H9 (cell line): Measurements from ENCODE around the gene PI4KB. TPM values are rescaled to one million over a fixed set of nuclear protein-coding genes. Genes with fewer than 3 reads are reported as not detected.

Experiments
- DNase-seq: peaks from one replicate; pipeline ENCODE4 v3.0.0-alpha.2; 2017
- H2AFZ ChIP-seq: one replicate; pipeline ENCODE4 v1.6.1; 2013; ENCODE audit warnings: mild to moderate bottlenecking, low read length, control low read depth, moderate library complexity
- H2AK5ac ChIP-seq: 2 replicates; pipeline ENCODE4 v1.6.1; 2013; ENCODE audit warnings: low read length, control low read depth, mixed read lengths; ENCODE audit not compliant: insufficient read length
- H2BK120ac ChIP-seq: one replicate; pipeline ENCODE4 v1.6.1; 2013; ENCODE audit warnings: low read depth, mild to moderate bottlenecking, low read length, control low read depth, inconsistent platforms; ENCODE audit not compliant: poor library complexity, severe bottlenecking
- H2BK12ac ChIP-seq: 2 replicates; pipeline ENCODE4 v1.6.1; 2013; ENCODE audit warnings: low read length, control low read depth, mixed read lengths, low read depth; ENCODE audit not compliant: insufficient read length
- H2BK15ac ChIP-seq: 2 replicates; pipeline ENCODE4 v1.6.1; 2013; ENCODE audit warnings: low read depth, low read length, control low read depth
- H2BK20ac ChIP-seq: one replicate; pipeline ENCODE4 v1.6.1; 2013; ENCODE audit warnings: low read depth, mild to moderate bottlenecking, low read length, control low read depth, inconsistent platforms; ENCODE audit not compliant: poor library complexity, severe bottlenecking
- H2BK5ac ChIP-seq: 2 replicates; pipeline ENCODE4 v1.6.1; 2013; ENCODE audit warnings: low read length, control low read depth, mixed read lengths; ENCODE audit not compliant: insufficient read length
- H3K14ac ChIP-seq: 2 replicates; pipeline ENCODE4 v1.6.1; 2013; ENCODE audit warnings: low read length, control low read depth; ENCODE audit not compliant: insufficient read depth
- H3K18ac ChIP-seq: 2 replicates; pipeline ENCODE4 v1.6.1; 2013; ENCODE audit warnings: low read depth, mild to moderate bottlenecking, mixed read lengths, low read length, control low read depth; ENCODE audit not compliant: insufficient read length
- H3K23ac ChIP-seq: 2 replicates; pipeline ENCODE4 v1.6.1; 2013; ENCODE audit warnings: low read length, control low read depth, mixed read lengths, low read depth; ENCODE audit not compliant: insufficient read length
- H3K23me2 ChIP-seq: 2 replicates; pipeline ENCODE4 v1.6.1; 2013; ENCODE audit warnings: low read depth, mild to moderate bottlenecking, mixed read lengths, low read length, control low read depth; ENCODE audit not compliant: insufficient read length, poor library complexity, severe bottlenecking
- H3K27ac ChIP-seq: 2 replicates; pipeline ENCODE4 v1.5.1; 2013; ENCODE audit warnings: low read length, control low read depth, mixed read lengths, low read depth; ENCODE audit not compliant: insufficient read length
- H3K27me3 ChIP-seq: 2 replicates; pipeline ENCODE4 v1.6.1; 2013; ENCODE audit warnings: low read length, control low read depth, inconsistent platforms; ENCODE audit not compliant: insufficient read depth
- H3K4ac ChIP-seq: 2 replicates; pipeline ENCODE4 v1.6.1; 2013; ENCODE audit warnings: low read depth, mild to moderate bottlenecking, control low read depth, inconsistent platforms, low read length, moderate library complexity
- H3K4me1 ChIP-seq: 2 replicates; pipeline ENCODE4 v1.6.1; 2013; ENCODE audit warnings: low read length, control low read depth, inconsistent platforms; ENCODE audit not compliant: insufficient read depth
- H3K4me2 ChIP-seq: 2 replicates; pipeline ENCODE4 v1.6.1; 2013; ENCODE audit warnings: low read length, control low read depth, mixed read lengths; ENCODE audit not compliant: insufficient read length, insufficient read depth
- H3K56ac ChIP-seq: 2 replicates; pipeline ENCODE4 v1.6.1; 2013; ENCODE audit warnings: low read depth, mild to moderate bottlenecking, mixed read lengths, low read length, control low read depth; ENCODE audit not compliant: insufficient read length
- H3K79me1 ChIP-seq: 2 replicates; pipeline ENCODE4 v1.6.1; 2013; ENCODE audit warnings: low read depth, mild to moderate bottlenecking, moderate library complexity, low read length, control low read depth, inconsistent platforms; ENCODE audit not compliant: insufficient read depth, poor library complexity, severe bottlenecking
- H3K79me2 ChIP-seq: 2 replicates; pipeline ENCODE4 v1.6.1; 2013; ENCODE audit warnings: low read length, control low read depth, inconsistent platforms; ENCODE audit not compliant: insufficient read depth
- H3K9ac ChIP-seq: 2 replicates; pipeline ENCODE4 v1.6.1; 2013; ENCODE audit warnings: low read length, control low read depth, mixed read lengths; ENCODE audit not compliant: insufficient read length; ENCODE audit errors: extremely low read depth
- H3K9me3 ChIP-seq: one replicate; pipeline ENCODE4 v1.6.1; 2013; ENCODE audit warnings: low read depth, low read length, inconsistent platforms; ENCODE audit not compliant: control insufficient read depth
- H3T11ph ChIP-seq: one replicate; pipeline ENCODE4 v1.6.1; 2013; ENCODE audit warnings: mild to moderate bottlenecking, low read length, control low read depth, inconsistent platforms
- H4K20me1 ChIP-seq: one replicate; pipeline ENCODE4 v1.6.1; 2013; ENCODE audit not compliant: control insufficient read depth, insufficient read length, insufficient read depth
- H4K5ac ChIP-seq: 2 replicates; pipeline ENCODE4 v1.6.1; 2013; ENCODE audit warnings: low read depth, mild to moderate bottlenecking, mixed read lengths, low read length, control low read depth; ENCODE audit not compliant: insufficient read length
- H4K8ac ChIP-seq: replicated peaks from 2 replicates; pipeline ENCODE4 v1.6.1; 2013; ENCODE audit warnings: low read length, control low read depth, mixed read lengths, low read depth; ENCODE audit not compliant: insufficient read length
- H4K91ac ChIP-seq: 2 replicates; pipeline ENCODE4 v1.6.1; 2013; ENCODE audit warnings: low read depth, mild to moderate bottlenecking, moderate library complexity, mixed read lengths, low read length, control low read depth; ENCODE audit not compliant: insufficient read length
- H3K27ac Mint-ChIP-seq, 3 experiments: 2 replicates in 2 of 3; 3 replicates in 1 of 3; pipeline ENCODE4 v1.8.0; 2020 to 2021; ENCODE audit warnings: mixed read lengths in 3 of 3, mild to moderate bottlenecking in 1 of 3, moderate library complexity in 1 of 3
- H3K27me3 Mint-ChIP-seq: 2 replicates; pipeline ENCODE4 v1.8.0; 2021; ENCODE audit warnings: low read depth, mild to moderate bottlenecking, moderate library complexity, mixed read lengths
- H3K36me3 Mint-ChIP-seq, 3 experiments: 2 replicates in 2 of 3; 3 replicates in 1 of 3; pipeline ENCODE4 v1.8.0; 2020 to 2021; ENCODE audit warnings: low read depth in 3 of 3, mixed read lengths in 3 of 3; ENCODE audit not compliant: insufficient read depth in 1 of 3
- H3K4me1 Mint-ChIP-seq, 2 experiments: 2 replicates each; pipeline ENCODE4 v1.8.0; 2020; ENCODE audit warnings: mixed read lengths in 2 of 2
- H3K4me3 Mint-ChIP-seq, 2 experiments: 2 replicates in 1 of 2; 3 replicates in 1 of 2; pipeline ENCODE4 v1.8.0; 2020 to 2021; ENCODE audit warnings: mild to moderate bottlenecking in 2 of 2, mixed read lengths in 2 of 2, moderate library complexity in 1 of 2
- H3K9me3 Mint-ChIP-seq, 2 experiments: 2 replicates in 1 of 2; 3 replicates in 1 of 2; pipeline ENCODE4 v1.8.0; 2020; ENCODE audit warnings: mild to moderate bottlenecking in 2 of 2, mixed read lengths in 2 of 2, moderate library complexity in 1 of 2
- CTCF ChIP-seq: fragments of 200-600 bp; sonication (generic); conservative IDR thresholded peaks from 3 replicates; pipeline ENCODE4 v1.8.0; 2021; ENCODE audit warnings: antibody characterized with exemption, mild to moderate bottlenecking
- WGBS: extraction: QIAGEN DNeasy Blood & Tissue Kit; methylation state at CpG from one replicate; pipeline ENCODE4 v1.1.7; 2013; ENCODE audit warnings: missing lambda C conversion rate, low lambda C conversion rate, mixed read lengths; ENCODE audit not compliant: insufficient read length; ENCODE audit errors: extremely low coverage; 5-methylcytosine and 5-hydroxymethylcytosine counted together
- total RNA-seq: library from RNA; stranded (reverse); gene quantifications from 2 replicates; pipeline ENCODE4 v1.2.1, GENCODE V29; 2021

PI4KB gene
- total RNA-seq, 1 experiment from 2014 or later: 39.1 TPM

DNA sequence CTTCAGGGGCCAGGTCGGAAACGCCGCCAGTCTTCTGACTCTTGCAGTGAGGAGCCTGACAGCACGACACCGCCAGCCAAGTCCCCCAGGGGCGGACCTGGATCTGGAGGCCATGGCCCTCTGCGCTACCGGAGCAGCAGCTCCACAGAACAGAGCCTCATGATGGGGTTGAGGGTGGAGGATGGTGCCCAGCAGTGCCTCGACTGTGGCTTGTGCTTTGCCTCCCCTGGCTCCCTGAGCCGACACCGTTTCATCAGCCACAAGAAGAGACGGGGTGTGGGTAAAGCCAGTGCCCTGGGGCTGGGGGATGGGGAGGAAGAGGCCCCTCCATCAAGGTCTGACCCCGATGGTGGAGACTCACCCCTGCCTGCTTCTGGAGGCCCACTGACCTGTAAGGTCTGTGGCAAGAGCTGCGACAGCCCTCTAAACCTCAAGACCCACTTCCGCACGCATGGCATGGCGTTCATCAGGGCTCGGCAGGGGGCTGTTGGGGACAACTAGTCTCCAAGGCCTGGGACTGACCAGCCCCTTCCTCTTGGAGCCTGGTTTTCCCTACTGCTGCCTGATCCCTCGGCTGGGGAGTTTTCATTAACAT, 36.4 kb downstream of the PI4KB start:
- no peak overlapping the region for H3K27ac ChIP-seq
- Mint-ChIP-seq H3K36me3 (peaks cover 50 to 84% (median 78%) of the 10 kb centered on the region in 3 experiments), H3K4me3 (no peak overlapping the region), H3K27ac (peak overlapping the region in 1 of 3 experiments; percentile 51; a peak in 1 of 7 replicates), H3K27me3 (peaks cover 2% of the 10 kb centered on the region; the same call in 1 of the 2 replicates), H3K9me3 (no peaks in the 10 kb centered on the region; a peak in 1 of 5 replicates), H3K4me1 (peaks cover 41 to 60% of the 10 kb centered on the region in 2 experiments)
- H4K5ac ChIP-seq: no peak overlapping the region
- no peak overlapping the region for H2BK5ac ChIP-seq
- H3K23me2 ChIP-seq: no peaks in the 10 kb centered on the region
- peaks cover 4% of the 10 kb centered on the region; the same call in 1 of the 2 replicates for H3K4me1 ChIP-seq
- H2BK120ac ChIP-seq: no peak overlapping the region
- H3K4ac ChIP-seq: no peak overlapping the region
- no peak for TF ChIP-seq CTCF
- no peaks in the 10 kb centered on the region for H3K27me3 ChIP-seq
- H3K18ac ChIP-seq: no peak overlapping the region
- H3K79me2 ChIP-seq: no peaks in the 10 kb centered on the region
- no peak overlapping the region for H2BK20ac ChIP-seq
- no peak overlapping the region for H3K9ac ChIP-seq
- H2AFZ ChIP-seq: no peak overlapping the region
- H3T11ph ChIP-seq: no peak overlapping the region
- H4K8ac ChIP-seq: no peak overlapping the region
- WGBS: no CpG with 5 or more reads among the region's 19 CpGs
- no peak overlapping the region for H4K91ac ChIP-seq
- H3K9me3 ChIP-seq: no peaks in the 10 kb centered on the region
- no peak overlapping the region for H2BK12ac ChIP-seq
- no peak overlapping the region for H3K56ac ChIP-seq
- H3K14ac ChIP-seq: no peak overlapping the region
- DNase-seq: no peak
- H3K23ac ChIP-seq: no peak overlapping the region
- no peak overlapping the region for H3K4me2 ChIP-seq
- no peak overlapping the region for H2BK15ac ChIP-seq
- H2AK5ac ChIP-seq: no peak overlapping the region
- H3K79me1 ChIP-seq: no peaks in the 10 kb centered on the region
- peaks cover 3% of the 10 kb centered on the region for H4K20me1 ChIP-seq
